RKO (cell line): ENCODE results near the gene ALDH16A1.
A peak's percentile ranks its signal among the peaks of the same experiment; 100 is the strongest.
"Not testable (repeated sequence)": the region's sequence is repeated elsewhere in the genome, so short reads cannot be mapped to it uniquely, and the experiment has no call there.

ENCODE experiments used
- DNase-seq: peaks from one replicate; pipeline ENCODE4 v3.0.0-alpha.2; 2016; ENCODE audit warnings: low spot score

ALDH16A1 gene

GRCh38 chr19:49465371-49465770 is 12.3 kb downstream of the ALDH16A1 start:
- no peak for DNase-seq

GRCh38 chr19:49468199-49468598 is 15.2 kb downstream of the ALDH16A1 start:
- no peak for DNase-seq

- DNase-seq = no peak
Measured at GRCh38 chr19:49468746-49469447, 15.9 kb downstream of the ALDH16A1 start.

DNA sequence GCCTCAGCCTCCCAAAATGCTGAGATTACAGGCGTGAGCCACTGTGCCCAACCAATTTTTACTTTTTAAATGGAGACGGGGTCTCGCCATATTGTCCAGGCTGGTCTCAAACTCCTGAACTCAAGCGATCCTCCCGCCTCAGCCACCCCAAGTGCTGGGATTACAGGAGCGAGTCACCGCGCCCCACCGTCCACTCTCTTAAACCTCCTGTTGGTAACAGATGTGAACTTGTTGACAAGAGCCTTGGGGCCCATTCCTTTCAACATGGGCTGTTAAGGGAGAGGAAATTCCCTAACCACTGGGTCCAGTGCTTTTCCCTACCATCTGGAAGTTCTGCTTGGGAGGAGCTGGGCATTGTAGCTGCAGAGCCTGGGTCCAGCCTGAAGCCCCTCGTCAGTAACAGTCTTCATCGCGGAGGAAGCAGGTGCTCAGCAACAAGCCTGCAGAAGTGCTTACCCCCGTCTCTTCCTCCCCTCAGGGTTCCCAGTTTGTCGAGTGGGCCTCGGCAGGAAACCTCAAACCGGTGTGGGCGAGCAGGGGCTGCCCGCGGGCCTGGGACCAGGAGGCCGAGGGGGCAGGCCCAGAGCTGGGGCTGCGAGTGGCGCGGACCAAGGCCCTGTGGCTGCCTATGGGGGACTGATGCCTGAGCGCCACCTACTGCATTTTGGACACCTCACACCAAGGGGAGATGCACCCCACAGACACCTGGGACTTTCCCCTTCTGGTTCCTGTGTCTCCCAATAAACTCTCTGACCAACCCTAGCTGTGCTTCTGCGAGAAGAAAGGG is 17.0 kb downstream of the ALDH16A1 start:
- DNase-seq = no peak

GRCh38 chr19:49470615-49470978 is 17.6 kb downstream of the ALDH16A1 start:
- no peak for DNase-seq

GRCh38 chr19:49472936-49473335 is 19.9 kb downstream of the ALDH16A1 start:
- DNase-seq = no peak

DNA sequence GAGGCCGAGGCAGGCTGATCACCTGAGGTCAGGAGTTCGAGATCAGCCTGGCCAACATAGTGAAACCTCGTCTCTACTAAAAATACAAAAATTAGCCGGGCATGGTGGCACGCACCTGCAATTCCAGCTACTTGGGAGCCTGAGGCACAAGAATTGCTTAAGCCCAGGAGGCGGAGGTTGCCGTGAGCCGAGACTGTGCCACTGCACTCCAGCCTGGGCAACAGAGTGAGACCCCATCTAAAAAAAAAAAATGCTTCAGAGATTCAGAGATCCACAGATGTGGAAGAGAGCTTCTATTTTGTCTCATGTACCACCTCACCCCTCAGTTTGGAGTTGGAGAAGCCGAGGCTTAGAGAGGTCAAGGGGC is 20.5 kb downstream of the ALDH16A1 start:
- not testable (repeated sequence) for DNase-seq

DNA sequence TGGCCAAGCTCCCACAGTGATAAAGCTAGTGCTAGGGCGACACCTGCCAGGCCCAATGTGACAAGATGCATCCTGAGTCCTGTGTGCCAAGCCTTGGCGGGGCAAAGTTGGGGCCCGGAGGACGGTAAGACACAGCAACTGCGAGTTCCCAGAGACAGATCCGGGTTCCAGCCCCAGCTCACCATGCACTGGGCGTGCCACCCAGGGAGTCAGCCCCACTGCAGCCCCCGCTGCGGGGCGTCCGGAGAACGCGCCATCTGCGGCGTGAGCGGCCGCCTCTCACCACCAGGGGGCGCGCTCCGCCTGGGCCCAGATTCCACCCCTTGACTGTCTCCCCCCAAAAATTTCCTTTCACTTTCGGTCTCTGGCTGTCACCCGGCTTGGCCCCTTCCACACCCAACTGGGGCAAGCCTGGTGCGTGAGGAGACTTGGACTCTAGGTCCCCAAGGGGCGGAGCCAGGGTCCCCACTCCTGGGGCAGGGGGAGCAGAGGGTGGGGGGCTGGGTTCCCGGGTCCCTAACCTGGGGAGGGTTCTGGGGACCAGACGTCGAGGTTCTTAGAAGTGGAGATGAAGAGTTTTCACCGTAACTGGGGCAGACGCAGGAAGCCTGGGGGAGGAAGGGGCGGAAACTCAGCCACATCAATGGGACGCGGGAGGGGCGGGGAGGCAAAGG is 21.0 kb downstream of the ALDH16A1 start, which contains the start of gene FLT3LG:
FLT3LG (plus strand) TSS at position 348 of the 674 bp plus-strand sequence. CDS start 425 bp downstream, outside the sequence.
- DNase-seq = peak; percentile 80

GRCh38 chr19:49474542-49474924 is 21.5 kb downstream of the ALDH16A1 start:
- no peak for DNase-seq

DNA sequence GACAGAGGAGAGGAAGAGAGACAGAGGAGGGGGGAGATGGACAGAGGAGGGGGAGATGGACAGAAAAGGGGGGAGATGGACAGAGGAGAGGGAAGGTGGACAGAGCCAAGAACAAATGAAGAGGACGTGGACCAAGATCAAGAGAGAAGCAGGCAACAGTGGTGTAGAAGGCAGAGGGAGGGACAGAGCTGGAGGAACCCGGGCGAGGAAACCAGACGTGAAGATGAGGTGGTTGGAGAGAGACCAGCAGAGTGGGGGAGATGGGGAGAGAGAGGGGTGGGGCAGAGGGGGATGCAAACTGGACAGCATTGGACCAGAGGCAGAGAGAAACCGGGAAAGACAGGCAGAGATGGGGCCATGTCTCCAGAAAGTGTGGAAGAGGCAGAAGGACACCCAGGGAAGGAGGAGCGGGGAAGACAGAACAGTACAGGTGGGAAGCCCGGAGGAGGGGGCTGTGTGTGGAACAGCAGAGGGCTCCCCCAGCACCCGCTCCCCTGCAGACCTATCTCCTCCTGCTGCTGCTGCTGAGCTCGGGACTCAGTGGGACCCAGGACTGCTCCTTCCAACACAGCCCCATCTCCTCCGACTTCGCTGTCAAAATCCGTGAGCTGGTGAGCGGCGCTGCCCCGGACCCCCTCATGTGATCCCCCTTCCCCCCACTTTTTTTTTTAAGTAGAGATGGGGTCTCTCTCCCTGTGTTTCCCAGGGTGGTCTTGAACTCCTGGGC is 22.3 kb downstream of the ALDH16A1 start:
- DNase-seq = no peak

- no peak for DNase-seq
Measured at GRCh38 chr19:49475995-49476880, 23.2 kb downstream of the ALDH16A1 start.

DNA sequence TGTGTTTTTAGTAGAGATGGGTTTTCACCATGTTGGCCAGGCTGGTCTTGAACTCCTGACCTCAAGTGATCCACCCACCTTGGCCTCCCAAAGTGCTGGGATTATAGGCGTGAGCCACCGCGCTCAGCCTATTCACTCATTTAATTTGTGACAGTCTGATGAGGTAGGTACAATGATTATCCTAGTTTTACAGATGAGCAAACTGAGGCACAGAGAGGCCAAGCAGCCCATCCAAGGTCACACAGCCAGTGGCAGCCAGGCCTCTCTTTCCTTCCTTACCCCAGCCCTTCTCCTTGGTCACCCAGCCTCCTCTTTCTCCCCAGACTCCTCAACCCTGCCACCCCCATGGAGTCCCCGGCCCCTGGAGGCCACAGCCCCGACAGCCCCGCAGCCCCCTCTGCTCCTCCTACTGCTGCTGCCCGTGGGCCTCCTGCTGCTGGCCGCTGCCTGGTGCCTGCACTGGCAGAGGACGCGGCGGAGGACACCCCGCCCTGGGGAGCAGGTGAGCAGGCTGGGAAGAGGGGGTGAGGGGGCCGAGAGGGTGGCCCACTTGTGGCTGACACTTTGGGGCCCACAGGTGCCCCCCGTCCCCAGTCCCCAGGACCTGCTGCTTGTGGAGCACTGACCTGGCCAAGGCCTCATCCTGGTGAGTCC is 27.1 kb downstream of the ALDH16A1 start:
- DNase-seq = no peak

DNA sequence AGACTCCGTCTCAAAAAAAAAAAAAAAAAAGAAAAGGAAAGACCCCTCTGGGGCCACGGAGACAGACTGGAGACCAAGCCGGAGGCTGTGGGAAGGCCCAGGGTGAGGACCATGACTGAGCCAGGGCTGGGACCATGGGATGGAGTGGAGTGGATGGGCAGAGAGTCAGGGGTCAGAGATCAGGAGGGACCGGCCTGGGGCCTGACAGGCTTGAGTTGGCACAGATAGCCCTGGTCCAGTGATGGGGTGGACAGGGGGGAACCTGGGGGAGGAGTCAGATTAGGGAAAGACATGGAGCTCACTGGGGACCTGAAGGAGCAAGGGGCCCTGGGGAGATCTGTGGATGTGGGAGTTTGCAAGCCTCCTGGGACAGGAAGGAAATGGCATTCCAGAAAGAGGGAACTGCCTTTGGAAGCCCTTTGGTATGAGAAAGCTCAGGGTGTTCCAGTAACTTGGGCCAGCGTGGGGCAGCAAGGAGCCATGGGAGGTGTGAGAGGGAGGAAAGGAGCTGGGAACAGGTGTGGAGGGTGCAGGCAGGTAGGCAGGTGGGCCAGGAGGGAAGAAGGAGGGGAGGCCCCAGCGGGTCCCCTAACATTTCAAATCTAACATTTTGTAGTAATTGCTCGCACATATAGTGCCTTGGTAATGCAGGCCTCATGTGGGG is 28.1 kb downstream of the ALDH16A1 start:
- no peak for DNase-seq

DNA sequence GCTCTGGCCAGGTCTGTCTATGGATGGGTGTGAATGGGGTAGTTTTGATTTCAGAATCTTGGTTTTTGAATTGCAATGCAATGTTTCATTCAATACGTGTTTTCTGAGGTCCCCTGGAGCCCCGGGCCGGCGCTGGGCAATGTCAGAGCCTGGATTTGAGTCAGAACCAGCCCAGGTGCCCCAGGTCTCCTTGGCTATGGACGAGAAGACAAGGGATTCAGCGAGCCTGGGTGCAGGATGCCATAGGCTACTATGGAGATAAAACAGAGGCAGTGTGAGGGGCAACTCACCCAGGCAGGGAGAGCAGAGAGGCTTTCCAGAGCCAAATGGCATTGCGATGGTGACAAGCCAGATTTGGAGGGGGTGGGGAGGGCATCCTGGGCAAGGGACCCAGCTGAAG is 33.2 kb downstream of the ALDH16A1 start:
- no peak for DNase-seq

DNA sequence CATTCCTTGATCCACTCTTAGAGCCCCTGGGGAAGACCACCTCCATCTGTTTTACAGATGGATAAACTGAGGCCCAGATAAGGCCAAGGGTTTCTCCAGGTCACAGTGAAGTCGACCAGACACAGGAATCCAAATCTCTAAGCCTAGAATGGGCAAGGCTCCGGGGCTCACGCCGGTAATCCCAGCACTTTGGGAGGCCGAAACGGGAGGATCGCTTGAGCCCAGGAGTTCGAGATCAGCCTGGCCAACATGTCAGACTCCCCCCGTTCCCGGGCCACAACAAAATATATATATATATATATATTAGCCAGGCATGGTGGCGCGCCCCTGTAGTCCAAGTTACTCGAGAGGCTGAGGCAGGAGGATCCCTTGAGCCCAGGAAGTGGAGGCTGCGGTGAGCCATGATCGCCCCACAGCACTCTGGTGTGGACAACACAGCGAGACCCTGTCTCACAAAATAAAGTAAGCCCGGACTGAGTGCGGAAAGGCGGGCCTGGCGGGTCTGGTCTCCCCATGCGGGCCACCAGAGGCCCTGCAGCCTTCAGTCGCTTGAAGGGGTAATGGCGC is 33.8 kb downstream of the ALDH16A1 start:
- no peak for DNase-seq

DNA sequence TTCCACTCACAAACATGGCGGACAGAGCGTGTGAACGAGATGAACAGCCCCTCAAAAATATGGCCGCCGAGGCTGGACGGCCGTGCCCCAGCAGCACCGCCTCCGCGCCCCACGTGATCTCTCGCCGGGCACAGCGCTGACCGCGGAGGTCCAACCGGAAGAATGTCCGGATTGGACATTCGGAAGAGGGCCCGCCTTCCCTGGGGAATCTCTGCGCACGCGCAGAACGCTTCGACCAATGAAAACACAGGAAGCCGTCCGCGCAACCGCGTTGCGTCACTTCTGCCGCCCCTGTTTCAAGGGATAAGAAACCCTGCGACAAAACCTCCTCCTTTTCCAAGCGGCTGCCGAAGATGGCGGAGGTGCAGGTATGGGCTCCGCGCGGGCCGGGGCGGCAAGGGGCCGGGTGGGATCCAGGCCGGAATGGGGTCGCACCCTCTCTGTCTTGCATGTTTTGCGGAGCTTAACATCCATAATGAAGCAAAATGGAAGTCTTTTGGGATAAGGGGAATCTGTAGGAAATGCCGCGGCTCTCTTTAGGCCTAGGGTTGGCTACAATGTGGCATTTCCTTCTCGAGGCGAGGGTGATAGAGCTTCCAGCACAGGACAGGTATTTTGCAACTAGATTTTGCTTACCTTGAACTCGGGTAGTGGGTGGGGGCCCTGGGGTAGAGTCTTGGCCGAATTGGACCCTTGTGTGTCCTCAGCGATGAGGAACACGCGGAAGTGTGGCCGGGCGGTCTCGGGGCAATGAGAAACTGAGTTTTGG is 34.4 kb downstream of the ALDH16A1 start, which contains the start of gene RPL13A:
RPL13A (plus strand) TSS at position 332 of the 769 bp plus-strand sequence; CDS start at position 354, 22 bp downstream.
- peak; percentile 99 for DNase-seq

DNA sequence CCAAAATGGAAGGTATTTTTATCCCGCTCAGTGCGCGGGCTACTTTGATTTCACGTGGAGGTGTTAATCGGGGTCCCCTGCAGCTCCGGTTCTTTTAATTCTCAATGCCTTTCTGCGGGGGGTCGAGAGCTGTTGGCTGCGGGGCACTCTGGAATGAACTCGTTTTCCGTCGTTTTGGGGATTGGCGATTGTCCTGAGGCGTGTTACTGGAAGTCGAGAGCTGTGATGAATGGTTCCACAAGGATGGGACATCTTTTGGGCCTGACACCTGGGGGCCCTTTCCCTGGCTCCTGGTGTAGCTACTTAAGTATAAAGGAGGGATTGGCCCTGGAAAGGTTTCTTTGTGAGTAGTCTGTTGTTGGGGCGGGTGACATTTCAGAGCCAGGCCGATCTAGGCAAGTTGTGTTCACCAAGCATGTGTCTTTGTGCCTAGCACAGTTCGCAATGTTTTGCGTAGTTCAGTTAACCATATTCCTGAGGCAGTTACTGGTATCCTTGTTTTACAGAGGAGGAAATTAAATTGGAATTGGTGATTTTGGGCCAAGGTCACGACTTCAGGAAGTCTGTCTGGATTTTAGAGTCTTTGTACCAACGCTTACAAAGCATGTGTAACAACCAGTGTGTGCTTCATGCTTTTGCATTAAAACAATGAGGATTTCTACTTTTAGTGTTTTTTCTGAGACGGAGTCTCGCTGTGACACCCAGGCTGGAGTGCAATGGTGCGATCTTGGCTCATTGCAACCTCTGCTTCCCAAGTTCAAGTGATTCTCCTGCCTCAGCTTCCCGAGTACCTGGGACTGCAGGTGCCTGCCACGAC is 35.2 kb downstream of the ALDH16A1 start:
- no peak for DNase-seq
